Measurements from ENCODE around the gene RYR2. TPM values are rescaled to one million over a fixed set of nuclear protein-coding genes. Genes with fewer than 3 reads are reported as not detected.

The RYR2 gene
- total and polyA plus RNA-seq, 9 of the 15 experiments (the other 6 are each of a cell fraction or from before 2014, with no cell fraction given) = 0.03 to 0.42 (median 0.14) TPM

GRCh38 chr1:237011432-237011831 lies 30.6 kb upstream of the RYR2 start:
- WGBS (ENCODE audit: insufficient coverage, low coverage, missing lambda C conversion rate) = 10% methylated on average over 3 of the region's 3 CpGs
- intact Hi-C loops (cut with micrococcal nuclease) (no loop called here), in situ Hi-C loops (cut with MboI) (no loop called here)
- Histone ChIP-seq H3K9me1 (ENCODE audit: control insufficient read depth, insufficient read depth, low read length) (no peaks in the 10 kb centered on the region), H2AFZ (ENCODE audit: low read depth, low read length) (no peak overlapping the region), H3K9me3 (replicated peaks; ENCODE audit: control insufficient read depth, insufficient read depth, low read depth, low read length) (no peaks in the 10 kb centered on the region), H3K4me1 (replicated peaks in 1 of 2; ENCODE audit: control insufficient read depth in 2 of 2, insufficient read depth in 2 of 2, low read length in 2 of 2) (peaks cover 4 to 11% of the 10 kb centered on the region in 2 experiments; a peak in 3 of 5 replicates), H3K9ac (ENCODE audit: insufficient read depth in 1 of 2, low read depth in 2 of 2, low read length in 2 of 2) (no peak overlapping the region), H3K79me2 (ENCODE audit: control insufficient read depth, insufficient read depth, low read length) (no peaks in the 10 kb centered on the region), H3K36me3 (ENCODE audit: control insufficient read depth, insufficient read depth, low read length) (no peaks in the 10 kb centered on the region), H4K20me1 (replicated peaks; ENCODE audit: control insufficient read depth, insufficient read depth, low read length) (no peaks in the 10 kb centered on the region), H3K27ac (ENCODE audit: extremely low read depth, low read depth, low read length) (no peak overlapping the region), H3K27me3 (ENCODE audit: control insufficient read depth in 2 of 2, insufficient read depth in 2 of 2, low read length in 2 of 2) (peaks cover 1 to 8% of the 10 kb centered on the region in 2 experiments; a peak in 3 of 5 replicates), H3K4me3 (no peak overlapping the region), H3K4me2 (ENCODE audit: insufficient read depth, low read length) (no peak overlapping the region)
- DNase-seq (ENCODE audit: extremely low read depth in 1 of 4, low spot score in 3 of 4) (no peak), FAIRE-seq (no peak), ATAC-seq (no peak)
- ChIA-PET POLR2A (no interaction called here), CTCF (ENCODE audit: low intra/inter-chr PET ratio) (no interaction called here)
- BruUV-seq (replicated peaks) = no TSS peak
- TF ChIP-seq MBD2 (IDR thresholded peaks at IDR 0.05; ENCODE audit: borderline replicate concordance, low read depth) (no peak), PHB2 (IDR thresholded peaks at IDR 0.05; ENCODE audit: low read depth) (no peak), E2F1 (CRISPR knock-in tag; IDR thresholded peaks at IDR 0.05) (no peak), TAF7 (tag; IDR thresholded peaks at IDR 0.05) (no peak), MAFG (tag; conservative IDR thresholded peaks at IDR 0.05) (no peak), IRF9 (tag; IDR thresholded peaks at IDR 0.05) (no peak), FOXP4 (CRISPR knock-in tag; IDR thresholded peaks at IDR 0.05; ENCODE audit: borderline replicate concordance) (no peak)
